ENCODE data around the gene AMD1.
A peak's percentile ranks its signal among the peaks of the same experiment; 100 is the strongest.

GRCh38 chr6:110902091-110902490 lies 27.5 kb downstream of the AMD1 start:
- TF ChIP-seq TAF1 (IDR thresholded peaks at IDR 0.05; ENCODE audit: low read depth, low read length) (no peak), KDM1A (IDR thresholded peaks at IDR 0.05; ENCODE audit: borderline replicate concordance, low read length) (no peak), POLR2A (IDR thresholded peaks at IDR 0.05; ENCODE audit: control extremely low read depth in 1 of 2, low read depth in 2 of 2, low read length in 2 of 2) (no peak), BRCA1 (IDR thresholded peaks at IDR 0.05; ENCODE audit: low read depth, low read length) (no peak), JUND (IDR thresholded peaks at IDR 0.05; ENCODE audit: low read length) (no peak), EZH2 (IDR thresholded peaks at IDR 0.05; ENCODE audit: low read depth, low read length, severe bottlenecking) (no peak), POLR2AphosphoS5 (IDR thresholded peaks at IDR 0.05; ENCODE audit: low read depth, low read length) (peak; percentile 43; the same call in 1 of the 2 replicates), GABPA (IDR thresholded peaks at IDR 0.05; ENCODE audit: borderline replicate concordance, insufficient read depth, low read length) (no peak), CTCF (IDR thresholded peaks at IDR 0.05; ENCODE audit: control extremely low read depth in 1 of 3, insufficient read depth in 1 of 3, low read depth in 1 of 3, low read length in 3 of 3) (no peak), TCF12 (IDR thresholded peaks at IDR 0.05; ENCODE audit: low read depth, low read length) (no peak), HDAC6 (IDR thresholded peaks at IDR 0.05; ENCODE audit: low read depth, low read length) (no peak), SIN3A (conservative IDR thresholded peaks at IDR 0.05 in 1 of 2, IDR thresholded peaks at IDR 0.05 in 1 of 2; ENCODE audit: low read depth in 1 of 2, low read length in 2 of 2) (no peak), SP2 (IDR thresholded peaks at IDR 0.05; ENCODE audit: low read length) (no peak), SUZ12 (IDR thresholded peaks at IDR 0.05; ENCODE audit: low read length) (no peak)

All from H1 (cell line).